Measurements from ENCODE around the gene PNPLA5. TPM values are rescaled to one million over a fixed set of nuclear protein-coding genes. Genes with fewer than 3 reads are reported as not detected.

The PNPLA5 gene
- total and polyA plus RNA-seq, 2 of the 8 experiments (the other 6 are each of a cell fraction or from before 2014, with no cell fraction given): 3.9 to 6.8 TPM

GRCh38 chr22:43923191-43923590 is 31.4 kb upstream of the PNPLA5 start:
- H3K4me3 ChIP-seq (ENCODE audit: extremely low read depth in 1 of 4, insufficient read depth in 2 of 4, low read depth in 3 of 4, low read length in 4 of 4): peak overlapping the region; percentile 54 to 62 (median 58)
- H3K56ac ChIP-seq (replicated peaks; ENCODE audit: insufficient read length, low read depth, low read length): peak overlapping the region; percentile 1
- peak overlapping the region; percentile 52; the same call in 1 of the 2 replicates for H3K27ac ChIP-seq (ENCODE audit: low read depth, low read length)
- H3K79me1 ChIP-seq (ENCODE audit: low read depth, low read length): peaks cover 12% of the 10 kb centered on the region
- H3K79me2 ChIP-seq (ENCODE audit: control insufficient read depth in 1 of 2, insufficient read depth in 2 of 2, low read length in 2 of 2): peaks cover 0 to 17% of the 10 kb centered on the region in 2 experiments; a peak in 1 of 4 replicates
- H3K4ac ChIP-seq (replicated peaks; ENCODE audit: insufficient read length, low read depth, low read length): peak overlapping the region; percentile 8
- H3K23ac ChIP-seq (ENCODE audit: insufficient read length): no peak overlapping the region
- H2AK5ac ChIP-seq (ENCODE audit: low read depth, low read length): no peak overlapping the region
- H3K4me1 ChIP-seq (replicated peaks in 1 of 4; ENCODE audit: control insufficient read depth in 3 of 4, insufficient read depth in 4 of 4, low read length in 3 of 4): peaks cover 8 to 24% (median 18%) of the 10 kb centered on the region in 4 experiments
- no peak overlapping the region for H2BK120ac ChIP-seq (replicated peaks; ENCODE audit: low read depth, low read length)
- peaks cover 15% of the 10 kb centered on the region; the same call in 1 of the 2 replicates for H3K23me2 ChIP-seq (ENCODE audit: low read depth, low read length)
- H3K14ac ChIP-seq (ENCODE audit: insufficient read length): no peak overlapping the region
- H4K5ac ChIP-seq (ENCODE audit: insufficient read length, low read depth, low read length): peak overlapping the region; percentile 24
- WGBS, 2 experiments (ENCODE audit: extremely low coverage in 1 of 2, insufficient coverage in 1 of 2, insufficient read length in 1 of 2, insufficient replicate concordance in 2 of 2, low coverage in 1 of 2, low lambda C conversion rate in 2 of 2, missing lambda C conversion rate in 1 of 2): 4% methylated on average over 10 of the region's 13 CpGs; no CpG with 5 or more reads in 1 of the 2 experiments
- FAIRE-seq (no peak), DNase-seq (ENCODE audit: low read depth in 1 of 2, low spot score in 2 of 2) (peak in 1 of 2 experiments; percentile 56)
- H4K91ac ChIP-seq (replicated peaks; ENCODE audit: insufficient read length, low read length): no peak overlapping the region
- ChIA-PET CTCF (ENCODE audit: partially characterized antibody) (interaction anchor here (0.6 to 3.0 kb wide), 7 partner anchors 17 to 1856 kb away, joined by 3 to 12 read pairs (median 3); no protein-coding TSS in a partner anchor), POLR2A (ENCODE audit: partially characterized antibody) (interaction anchor here (0.7 to 1.8 kb wide), 4 partner anchors 9 to 244 kb away, joined by 4 to 5 read pairs (median 4); no protein-coding TSS in a partner anchor)
- H2AFZ ChIP-seq (ENCODE audit: low read length): peak overlapping the region; percentile 95; the same call in 1 of the 2 replicates
- peak overlapping the region; percentile 47; the same call in 1 of the 2 replicates for H2BK5ac ChIP-seq (ENCODE audit: low read depth, low read length)
- H3K9me3 ChIP-seq (ENCODE audit: insufficient read depth in 2 of 2, low read depth in 1 of 2, low read length in 1 of 2): no peaks in the 10 kb centered on the region
- H4K8ac ChIP-seq (ENCODE audit: extremely low read depth, insufficient read depth, low read length): no peak overlapping the region
- H3K4me2 ChIP-seq (ENCODE audit: insufficient read depth in 1 of 2, low read depth in 2 of 2, low read length in 2 of 2): peak overlapping the region; percentile 79 to 88
- peak overlapping the region; percentile 68; the same call in 1 of the 2 replicates for H2BK12ac ChIP-seq (ENCODE audit: low read depth, low read length)
- H3K9ac ChIP-seq (replicated peaks in 1 of 4; ENCODE audit: extremely low read depth in 1 of 4, low read depth in 3 of 4, low read length in 3 of 4): 0 out of 7 replicates have a peak overlapping the region, but pooled peaks of 1 of the 4 experiments have one; percentile 45
- H3K27me3 ChIP-seq (replicated peaks in 1 of 4; ENCODE audit: control insufficient read depth in 3 of 4, extremely low read depth in 1 of 4, insufficient read depth in 3 of 4, low read length in 3 of 4): no peaks in the 10 kb centered on the region; a peak in 1 of 7 replicates
- H2BK20ac ChIP-seq (ENCODE audit: low read length): no peak overlapping the region
- H3K36me3 ChIP-seq (ENCODE audit: control insufficient read depth in 2 of 4, insufficient read depth in 4 of 4, low read length in 3 of 4): peaks cover 3 to 17% (median 7%) of the 10 kb centered on the region in 4 experiments; a peak in 7 of 8 replicates
- no peak overlapping the region for H2BK15ac ChIP-seq (ENCODE audit: low read length)
- H3K18ac ChIP-seq (ENCODE audit: extremely low read depth, low read length): peak overlapping the region; percentile 78; the same call in 1 of the 2 replicates
- H4K20me1 ChIP-seq (replicated peaks in 1 of 2; ENCODE audit: control insufficient read depth in 1 of 2, insufficient read depth in 2 of 2, low read length in 2 of 2): peaks cover 3 to 16% of the 10 kb centered on the region in 2 experiments
- TF ChIP-seq JUND (IDR thresholded peaks at IDR 0.05; ENCODE audit: low read length) (no peak), CTBP2 (IDR thresholded peaks at IDR 0.05; ENCODE audit: borderline replicate concordance, insufficient read depth, insufficient read length, low read length) (no peak), SP1 (IDR thresholded peaks at IDR 0.05; ENCODE audit: low read depth, low read length) (0 out of 2 replicates have a peak, but pooled peaks have one; percentile 12), RBBP5 (IDR thresholded peaks at IDR 0.05; ENCODE audit: borderline replicate concordance, low read depth, low read length) (no peak), NRF1 (IDR thresholded peaks at IDR 0.05; ENCODE audit: low read depth, low read length) (no peak), ASH2L (IDR thresholded peaks at IDR 0.05; ENCODE audit: low read length) (no peak), SAP30 (IDR thresholded peaks at IDR 0.05; ENCODE audit: insufficient read depth, insufficient replicate concordance, low read length) (no peak), E2F6 (IDR thresholded peaks at IDR 0.05) (no peak), TAF1 (IDR thresholded peaks at IDR 0.05; ENCODE audit: low read depth, low read length) (no peak)
- TF ChIP-seq, protein P1, sequence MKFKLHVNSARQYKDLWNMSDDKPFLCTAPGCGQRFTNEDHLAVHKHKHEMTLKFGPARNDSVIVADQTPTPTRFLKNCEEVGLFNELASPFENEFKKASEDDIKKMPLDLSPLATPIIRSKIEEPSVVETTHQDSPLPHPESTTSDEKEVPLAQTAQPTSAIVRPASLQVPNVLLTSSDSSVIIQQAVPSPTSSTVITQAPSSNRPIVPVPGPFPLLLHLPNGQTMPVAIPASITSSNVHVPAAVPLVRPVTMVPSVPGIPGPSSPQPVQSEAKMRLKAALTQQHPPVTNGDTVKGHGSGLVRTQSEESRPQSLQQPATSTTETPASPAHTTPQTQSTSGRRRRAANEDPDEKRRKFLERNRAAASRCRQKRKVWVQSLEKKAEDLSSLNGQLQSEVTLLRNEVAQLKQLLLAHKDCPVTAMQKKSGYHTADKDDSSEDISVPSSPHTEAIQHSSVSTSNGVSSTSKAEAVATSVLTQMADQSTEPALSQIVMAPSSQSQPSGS (IDR thresholded peaks at IDR 0.05; ENCODE audit: low read length): no peak
